Measurements from ENCODE around the gene FHIT.

DNA sequence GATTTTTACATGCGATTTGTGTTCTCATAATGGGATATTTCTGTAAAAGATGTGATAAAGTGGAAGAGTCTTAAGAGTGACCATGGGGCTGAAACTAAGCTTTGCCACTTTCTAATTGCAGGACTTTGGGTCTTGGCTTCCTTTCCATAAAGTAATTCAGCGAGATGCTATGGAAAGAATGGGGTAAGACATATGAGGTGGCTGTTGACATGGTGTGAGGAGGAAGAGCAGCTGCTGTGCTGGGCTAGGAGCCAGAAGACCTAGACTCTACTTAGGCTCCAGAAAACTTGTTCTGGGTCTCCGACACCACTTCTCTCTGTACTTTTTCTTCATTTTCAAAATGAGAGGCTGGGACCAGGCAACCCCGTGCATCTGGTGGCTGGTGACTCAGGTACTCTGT, 1547.0 kb downstream of the FHIT start:
- TF ChIP-seq, protein P1, sequence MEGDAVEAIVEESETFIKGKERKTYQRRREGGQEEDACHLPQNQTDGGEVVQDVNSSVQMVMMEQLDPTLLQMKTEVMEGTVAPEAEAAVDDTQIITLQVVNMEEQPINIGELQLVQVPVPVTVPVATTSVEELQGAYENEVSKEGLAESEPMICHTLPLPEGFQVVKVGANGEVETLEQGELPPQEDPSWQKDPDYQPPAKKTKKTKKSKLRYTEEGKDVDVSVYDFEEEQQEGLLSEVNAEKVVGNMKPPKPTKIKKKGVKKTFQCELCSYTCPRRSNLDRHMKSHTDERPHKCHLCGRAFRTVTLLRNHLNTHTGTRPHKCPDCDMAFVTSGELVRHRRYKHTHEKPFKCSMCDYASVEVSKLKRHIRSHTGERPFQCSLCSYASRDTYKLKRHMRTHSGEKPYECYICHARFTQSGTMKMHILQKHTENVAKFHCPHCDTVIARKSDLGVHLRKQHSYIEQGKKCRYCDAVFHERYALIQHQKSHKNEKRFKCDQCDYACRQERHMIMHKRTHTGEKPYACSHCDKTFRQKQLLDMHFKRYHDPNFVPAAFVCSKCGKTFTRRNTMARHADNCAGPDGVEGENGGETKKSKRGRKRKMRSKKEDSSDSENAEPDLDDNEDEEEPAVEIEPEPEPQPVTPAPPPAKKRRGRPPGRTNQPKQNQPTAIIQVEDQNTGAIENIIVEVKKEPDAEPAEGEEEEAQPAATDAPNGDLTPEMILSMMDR (IDR thresholded peaks at IDR 0.05), result no peak
- no peak for TF ChIP-seq POLR2AphosphoS5 (IDR thresholded peaks at IDR 0.05)

All from transverse colon (tissue), 4 donors.